ENCODE results near the gene SHC2. TPM values are rescaled to one million over a fixed set of nuclear protein-coding genes. Genes with fewer than 3 reads are reported as not detected.

SHC2 gene
- total RNA-seq, 1 experiment from 2014 or later: 16.6 TPM

GRCh38 chr19:435056-435706, 25.7 kb downstream of the SHC2 start:
- H2AK5ac ChIP-seq (ENCODE audit: insufficient read length, low read length): no peak overlapping the region
- no peak overlapping the region for H2BK12ac ChIP-seq (ENCODE audit: insufficient read length, low read depth, low read length)
- no peak overlapping the region for H2BK120ac ChIP-seq (ENCODE audit: low read depth, low read length, poor library complexity, severe bottlenecking)
- H3K14ac ChIP-seq (ENCODE audit: insufficient read depth, low read length): no peak overlapping the region
- no peak for TF ChIP-seq CTCF (conservative IDR thresholded peaks at IDR 0.05)
- Mint-ChIP-seq H3K9me3 (peaks cover 8 to 9% of the 10 kb centered on the region in 2 experiments), H3K4me3 (no peak overlapping the region), H3K4me1 (peaks cover 2 to 5% of the 10 kb centered on the region in 2 experiments; a peak in 2 of 4 replicates), H3K27me3 (ENCODE audit: low read depth) (peaks cover 2% of the 10 kb centered on the region; the same call in 1 of the 2 replicates), H3K36me3 (ENCODE audit: insufficient read depth in 1 of 3, low read depth in 3 of 3) (peaks cover 3 to 13% (median 4%) of the 10 kb centered on the region in 3 experiments; a peak in 6 of 7 replicates), H3K27ac (no peak overlapping the region)
- no peaks in the 10 kb centered on the region for H4K20me1 ChIP-seq (ENCODE audit: control insufficient read depth, insufficient read depth, insufficient read length)
- no CpG with 5 or more reads among the region's 26 CpGs for WGBS (ENCODE audit: extremely low coverage, insufficient read length, low lambda C conversion rate)
- H3K79me2 ChIP-seq (ENCODE audit: insufficient read depth, low read length): no peaks in the 10 kb centered on the region; the same call in 1 of the 2 replicates
- H4K5ac ChIP-seq (ENCODE audit: insufficient read length, low read depth, low read length): no peak overlapping the region
- H3K23me2 ChIP-seq (ENCODE audit: insufficient read length, low read depth, low read length, poor library complexity, severe bottlenecking): peaks cover 2% of the 10 kb centered on the region
- no peak overlapping the region for H3K18ac ChIP-seq (ENCODE audit: insufficient read length, low read depth, low read length)
- no peak overlapping the region for H2AFZ ChIP-seq (ENCODE audit: low read length)
- H3K9me3 ChIP-seq (ENCODE audit: control insufficient read depth, low read depth, low read length): no peaks in the 10 kb centered on the region
- no peak overlapping the region for H3K23ac ChIP-seq (ENCODE audit: insufficient read length, low read depth, low read length)
- H3K4ac ChIP-seq (ENCODE audit: low read depth, low read length): no peak overlapping the region
- H4K8ac ChIP-seq (replicated peaks; ENCODE audit: insufficient read length, low read depth, low read length): no peak overlapping the region
- H3K9ac ChIP-seq (ENCODE audit: extremely low read depth, insufficient read length, low read length): no peak overlapping the region
- H3K79me1 ChIP-seq (ENCODE audit: insufficient read depth, low read depth, low read length, poor library complexity, severe bottlenecking): no peaks in the 10 kb centered on the region
- no peak overlapping the region for H2BK20ac ChIP-seq (ENCODE audit: low read depth, low read length, poor library complexity, severe bottlenecking)
- H3K27ac ChIP-seq (ENCODE audit: insufficient read length, low read depth, low read length): no peak overlapping the region
- H3K27me3 ChIP-seq (ENCODE audit: insufficient read depth, low read length): no peaks in the 10 kb centered on the region
- H3K56ac ChIP-seq (ENCODE audit: insufficient read length, low read depth, low read length): no peak overlapping the region
- no peak overlapping the region for H2BK15ac ChIP-seq (ENCODE audit: low read depth, low read length)
- DNase-seq: no peak
- no peak overlapping the region for H2BK5ac ChIP-seq (ENCODE audit: insufficient read length, low read length)
- no peak overlapping the region for H4K91ac ChIP-seq (ENCODE audit: insufficient read length, low read depth, low read length)
- H3K4me2 ChIP-seq (ENCODE audit: insufficient read depth, insufficient read length, low read length): no peak overlapping the region
- H3K4me1 ChIP-seq (ENCODE audit: insufficient read depth, low read length): no peaks in the 10 kb centered on the region; the same call in 1 of the 2 replicates
- no peak overlapping the region for H3T11ph ChIP-seq (ENCODE audit: low read length)
